Measurements from ENCODE around the gene IFNAR1.

DNA sequence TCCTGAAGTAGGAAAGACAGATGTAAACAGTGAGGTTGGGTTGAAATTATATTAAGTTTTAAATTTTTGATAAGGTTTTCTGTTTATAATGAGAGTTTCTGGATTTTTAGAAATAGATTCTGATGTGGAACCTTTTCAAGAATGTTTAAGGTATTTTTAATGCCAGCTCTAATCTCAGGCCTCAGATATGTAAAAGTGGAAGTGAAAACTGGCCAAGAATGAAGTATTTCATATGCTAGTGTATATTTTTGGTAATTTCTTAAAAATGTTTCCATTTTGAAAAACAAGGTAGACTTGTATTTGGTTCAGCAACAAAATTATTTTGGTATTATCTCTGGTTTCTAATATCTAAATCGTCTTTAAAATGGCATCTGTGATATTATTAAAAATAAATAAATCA, 14.4 kb downstream of the IFNAR1 start:
- TF ChIP-seq CTCF (IDR thresholded peaks at IDR 0.05) (no peak), POLR2A (IDR thresholded peaks at IDR 0.05; ENCODE audit: low read depth) (no peak)

All from esophagus muscularis mucosa (tissue), 3 donors.